ENCODE data around the gene ADGRD1. TPM values are rescaled to one million over a fixed set of nuclear protein-coding genes. Genes with fewer than 3 reads are reported as not detected.

The ADGRD1 gene
- total and polyA plus RNA-seq, 2 of the 8 experiments (the other 6 are each of a cell fraction or from before 2014, with no cell fraction given): 0.36 to 0.48 TPM

GRCh38 chr12:130992448-130992847 is 38.7 kb downstream of the ADGRD1 start:
- Histone ChIP-seq H4K20me1 (replicated peaks in 1 of 2; ENCODE audit: control insufficient read depth in 1 of 2, insufficient read depth in 2 of 2, low read length in 2 of 2) (no peaks in the 10 kb centered on the region), H3K9me3 (ENCODE audit: insufficient read depth in 2 of 2, low read depth in 1 of 2, low read length in 1 of 2) (peaks cover 0 to 14% of the 10 kb centered on the region in 2 experiments; a peak in 1 of 4 replicates), H3K79me2 (ENCODE audit: control insufficient read depth in 1 of 2, insufficient read depth in 2 of 2, low read length in 2 of 2) (no peaks in the 10 kb centered on the region), H2BK20ac (ENCODE audit: low read length) (no peak overlapping the region), H4K5ac (ENCODE audit: insufficient read length, low read depth, low read length) (no peak overlapping the region), H3K4me2 (ENCODE audit: insufficient read depth in 1 of 2, low read depth in 2 of 2, low read length in 2 of 2) (no peak overlapping the region), H3K36me3 (ENCODE audit: control insufficient read depth in 2 of 4, insufficient read depth in 4 of 4, low read length in 3 of 4) (no peaks in the 10 kb centered on the region), H4K8ac (ENCODE audit: extremely low read depth, insufficient read depth, low read length) (no peak overlapping the region), H2AFZ (ENCODE audit: low read length) (no peak overlapping the region), H3K56ac (replicated peaks; ENCODE audit: insufficient read length, low read depth, low read length) (no peak overlapping the region), H4K91ac (replicated peaks; ENCODE audit: insufficient read length, low read length) (no peak overlapping the region), H2AK5ac (ENCODE audit: low read depth, low read length) (no peak overlapping the region), H3K79me1 (ENCODE audit: low read depth, low read length) (no peaks in the 10 kb centered on the region), H2BK12ac (ENCODE audit: low read depth, low read length) (no peak overlapping the region), H2BK120ac (replicated peaks; ENCODE audit: low read depth, low read length) (no peak overlapping the region), H3K18ac (ENCODE audit: extremely low read depth, low read length) (no peak overlapping the region), H3K27me3 (replicated peaks in 1 of 4; ENCODE audit: control insufficient read depth in 3 of 4, extremely low read depth in 1 of 4, insufficient read depth in 3 of 4, low read length in 3 of 4) (no peaks in the 10 kb centered on the region), H2BK15ac (ENCODE audit: low read length) (no peak overlapping the region), H3K4me3 (ENCODE audit: extremely low read depth in 1 of 4, insufficient read depth in 2 of 4, low read depth in 3 of 4, low read length in 4 of 4) (no peak overlapping the region), H3K27ac (ENCODE audit: low read depth, low read length) (no peak overlapping the region), H2BK5ac (ENCODE audit: low read depth, low read length) (no peak overlapping the region), H3K4ac (replicated peaks; ENCODE audit: insufficient read length, low read depth, low read length) (no peak overlapping the region), H3K14ac (ENCODE audit: insufficient read length) (no peak overlapping the region), H3K9ac (replicated peaks in 1 of 4; ENCODE audit: extremely low read depth in 1 of 4, low read depth in 3 of 4, low read length in 3 of 4) (no peak overlapping the region), H3K23ac (ENCODE audit: insufficient read length) (no peak overlapping the region), H3K23me2 (ENCODE audit: low read depth, low read length) (no peaks in the 10 kb centered on the region), H3K4me1 (replicated peaks in 1 of 4; ENCODE audit: control insufficient read depth in 3 of 4, insufficient read depth in 4 of 4, low read length in 3 of 4) (no peaks in the 10 kb centered on the region)
- POLR2A ChIA-PET (ENCODE audit: partially characterized antibody): no interaction called here
- TF ChIP-seq SUZ12 (IDR thresholded peaks at IDR 0.05; ENCODE audit: low read length): no peak
- no peak for TF ChIP-seq JUND (IDR thresholded peaks at IDR 0.05; ENCODE audit: low read length)
- 86% methylated on average over 8 of the region's 8 CpGs; no CpG with 5 or more reads in 1 of the 2 experiments for WGBS, 2 experiments (ENCODE audit: extremely low coverage in 1 of 2, insufficient coverage in 1 of 2, insufficient read length in 1 of 2, insufficient replicate concordance in 2 of 2, low coverage in 1 of 2, low lambda C conversion rate in 2 of 2, missing lambda C conversion rate in 1 of 2)
- no peak for DNase-seq (ENCODE audit: low read depth in 1 of 2, low spot score in 2 of 2)
- CTCF ChIA-PET (ENCODE audit: partially characterized antibody): no interaction called here
- FAIRE-seq: no peak

All from H1 (cell line).